ENCODE data around the gene GRM5.

Gene GRM5

DNA sequence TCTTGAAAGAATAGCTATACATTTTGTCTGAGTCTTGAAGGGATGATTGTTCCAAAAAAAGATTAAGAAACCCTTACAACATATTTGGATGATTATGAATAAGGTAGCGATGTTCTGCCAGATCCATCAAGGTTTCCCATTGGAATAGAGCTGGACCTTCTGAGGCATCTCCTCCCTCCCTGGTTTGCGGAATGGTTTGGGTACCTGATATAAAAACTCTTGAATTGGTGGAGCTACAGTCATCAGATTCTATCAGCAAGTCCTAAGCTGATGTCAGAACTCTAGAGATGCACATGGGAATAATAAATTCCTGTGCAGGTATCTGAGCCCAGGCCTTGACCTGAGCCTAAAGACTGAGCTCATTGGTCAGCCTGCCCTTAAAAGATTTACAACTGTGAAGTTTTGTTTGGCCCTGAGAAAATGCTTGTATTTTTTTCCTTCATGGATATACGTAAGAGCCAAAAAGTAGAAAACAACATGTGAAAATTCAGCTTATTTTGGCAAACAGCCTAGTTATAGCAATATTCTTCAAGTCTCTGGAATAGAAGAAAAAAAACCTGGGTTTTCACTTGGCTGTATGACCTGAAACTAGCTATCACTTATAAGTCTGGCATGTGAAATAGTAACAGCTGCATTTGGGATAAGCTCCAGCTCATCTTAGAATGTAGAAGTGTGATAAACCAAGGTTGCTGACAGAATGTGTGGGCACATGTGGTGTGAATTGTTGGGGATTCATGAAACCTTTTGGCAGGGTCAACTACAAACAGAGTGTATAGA is 462.5 kb downstream of the GRM5 start:
- peak; percentile 83 for DNase-seq (ENCODE audit: low read depth)
- TF ChIP-seq, protein P1, sequence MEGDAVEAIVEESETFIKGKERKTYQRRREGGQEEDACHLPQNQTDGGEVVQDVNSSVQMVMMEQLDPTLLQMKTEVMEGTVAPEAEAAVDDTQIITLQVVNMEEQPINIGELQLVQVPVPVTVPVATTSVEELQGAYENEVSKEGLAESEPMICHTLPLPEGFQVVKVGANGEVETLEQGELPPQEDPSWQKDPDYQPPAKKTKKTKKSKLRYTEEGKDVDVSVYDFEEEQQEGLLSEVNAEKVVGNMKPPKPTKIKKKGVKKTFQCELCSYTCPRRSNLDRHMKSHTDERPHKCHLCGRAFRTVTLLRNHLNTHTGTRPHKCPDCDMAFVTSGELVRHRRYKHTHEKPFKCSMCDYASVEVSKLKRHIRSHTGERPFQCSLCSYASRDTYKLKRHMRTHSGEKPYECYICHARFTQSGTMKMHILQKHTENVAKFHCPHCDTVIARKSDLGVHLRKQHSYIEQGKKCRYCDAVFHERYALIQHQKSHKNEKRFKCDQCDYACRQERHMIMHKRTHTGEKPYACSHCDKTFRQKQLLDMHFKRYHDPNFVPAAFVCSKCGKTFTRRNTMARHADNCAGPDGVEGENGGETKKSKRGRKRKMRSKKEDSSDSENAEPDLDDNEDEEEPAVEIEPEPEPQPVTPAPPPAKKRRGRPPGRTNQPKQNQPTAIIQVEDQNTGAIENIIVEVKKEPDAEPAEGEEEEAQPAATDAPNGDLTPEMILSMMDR (IDR thresholded peaks at IDR 0.05; ENCODE audit: low read length, missing control alignments): no peak
- no peak overlapping the region for H3K4me3 ChIP-seq (replicated peaks; ENCODE audit: low read depth, low read length)

DNA sequence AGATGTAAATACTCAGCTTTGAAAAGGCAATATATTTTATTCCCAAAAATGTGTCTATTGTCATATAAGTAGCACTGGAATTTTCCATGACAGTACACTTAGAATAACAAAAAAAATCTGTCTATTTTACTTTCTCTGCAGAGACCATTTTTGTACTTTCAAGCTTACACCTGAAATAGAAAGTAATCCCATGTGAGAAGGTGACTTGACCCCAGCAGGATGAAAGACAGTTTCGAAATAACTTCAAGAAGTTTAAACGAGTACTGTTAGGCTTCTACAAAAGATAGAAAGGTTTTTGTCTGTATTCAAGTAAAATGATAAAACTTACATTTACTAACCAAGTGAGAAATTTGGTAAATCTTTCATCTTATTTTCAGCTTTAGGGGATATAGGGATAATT is 468.4 kb downstream of the GRM5 start:
- TF ChIP-seq, protein P1 (IDR thresholded peaks at IDR 0.05; ENCODE audit: low read length, missing control alignments): no peak

DNA sequence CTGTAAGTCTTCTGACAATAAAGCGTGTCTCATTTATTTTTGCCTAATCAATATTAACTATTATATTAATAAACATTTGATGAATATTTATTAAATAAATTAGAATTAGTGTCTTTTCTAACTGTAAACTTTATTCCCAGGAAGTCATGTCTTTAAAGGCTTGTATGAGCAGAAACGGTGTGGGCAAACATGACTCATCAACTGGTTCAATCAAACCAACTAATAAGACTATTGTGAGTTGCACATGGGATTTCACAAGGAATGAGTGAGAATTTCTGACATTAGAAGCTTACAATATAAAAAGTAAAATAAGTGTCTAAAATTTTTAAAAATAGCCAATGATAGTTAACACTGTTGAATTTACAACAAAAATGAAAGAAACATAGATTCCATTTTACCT is 469.0 kb downstream of the GRM5 start:
- no peak overlapping the region for H3K4me3 ChIP-seq (replicated peaks; ENCODE audit: low read depth, low read length)
- peak; percentile 7 for DNase-seq (ENCODE audit: low read depth)
- TF ChIP-seq, protein P1 (IDR thresholded peaks at IDR 0.05; ENCODE audit: low read length, missing control alignments): no peak

More for the DNA sequence above, 468.4 kb downstream of the GRM5 start:
- no peak overlapping the region for H3K4me3 ChIP-seq (replicated peaks; ENCODE audit: low read depth, low read length)
- DNase-seq (ENCODE audit: low read depth): no peak

DNA sequence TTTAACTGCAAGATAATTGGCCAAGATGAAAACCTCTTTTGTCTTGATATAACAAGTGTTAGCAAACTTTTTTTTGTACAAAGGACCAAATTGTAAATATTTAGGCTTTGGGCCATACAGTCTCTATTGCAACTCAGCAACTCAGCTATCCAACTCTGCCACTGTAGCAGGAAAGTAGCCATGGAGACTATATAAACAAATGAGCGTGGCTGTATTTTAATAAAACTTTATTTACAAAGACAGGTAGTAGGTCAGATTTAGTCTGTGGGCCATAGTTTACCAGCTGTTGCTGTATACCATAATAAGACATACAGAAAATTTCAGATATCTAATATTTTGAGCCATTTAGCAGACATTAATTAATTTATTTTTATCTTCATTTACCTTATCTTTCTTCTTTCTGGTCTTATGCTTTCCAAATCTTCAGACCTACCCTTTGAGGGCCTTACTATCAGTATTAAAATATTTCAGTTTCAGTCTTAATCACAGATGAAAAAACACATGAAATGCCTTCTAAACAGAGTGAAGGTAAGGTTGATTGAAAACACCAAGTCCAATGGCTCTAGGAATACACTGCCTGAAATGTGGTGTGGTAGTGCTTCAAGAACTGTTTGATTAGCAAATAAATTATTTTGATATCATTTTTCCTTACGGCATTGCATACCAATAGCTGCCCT is 471.4 kb downstream of the GRM5 start:
- TF ChIP-seq, protein P1 (IDR thresholded peaks at IDR 0.05; ENCODE audit: low read length, missing control alignments): no peak
- no peak overlapping the region for H3K4me3 ChIP-seq (replicated peaks; ENCODE audit: low read depth, low read length)
- DNase-seq (ENCODE audit: low read depth): no peak

DNA sequence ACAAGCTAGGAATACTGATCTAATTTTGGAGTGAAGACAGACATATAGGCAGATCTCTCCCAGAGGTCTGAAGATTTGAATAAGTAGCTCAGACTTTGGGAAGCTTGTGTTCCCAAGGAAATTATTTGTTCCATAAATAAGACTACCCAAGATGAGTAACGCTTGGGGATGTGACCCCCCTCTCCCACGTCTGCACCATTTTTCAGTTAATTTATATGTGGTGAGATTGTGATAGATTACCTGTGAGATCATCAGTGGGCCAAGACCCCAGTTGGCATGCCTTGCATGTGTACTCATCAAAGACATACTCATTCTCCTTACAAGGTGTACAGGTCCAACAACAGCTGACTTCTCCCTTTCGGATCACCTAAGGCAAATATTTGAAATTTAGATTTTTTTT is 475.4 kb downstream of the GRM5 start:
- no peak overlapping the region for H3K4me3 ChIP-seq (replicated peaks; ENCODE audit: low read depth, low read length)
- DNase-seq (ENCODE audit: low read depth): no peak
- TF ChIP-seq, protein P1 (IDR thresholded peaks at IDR 0.05; ENCODE audit: low read length, missing control alignments): no peak

DNA sequence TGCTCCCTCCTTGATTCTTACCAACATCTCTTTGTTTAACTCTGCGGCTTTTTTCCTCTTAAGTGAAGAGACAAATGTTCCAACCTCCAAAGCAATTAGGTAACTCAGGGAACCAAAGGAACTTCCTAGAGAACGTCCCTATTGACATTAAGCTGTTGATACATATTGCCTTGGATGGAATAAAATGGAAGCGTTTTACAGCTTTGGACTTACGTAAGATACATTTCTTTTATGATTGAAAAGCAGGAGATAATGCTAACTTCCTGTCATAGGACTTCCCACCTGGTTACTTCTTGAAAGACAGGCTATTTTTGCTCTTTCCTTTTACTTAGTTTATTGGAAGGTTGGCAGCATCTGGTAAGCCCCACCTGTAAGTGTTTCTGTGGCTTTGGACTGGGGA is 482.5 kb downstream of the GRM5 start:
- no peak overlapping the region for H3K4me3 ChIP-seq (replicated peaks; ENCODE audit: low read depth, low read length)
- TF ChIP-seq, protein P1 (IDR thresholded peaks at IDR 0.05; ENCODE audit: low read length, missing control alignments): no peak
- DNase-seq (ENCODE audit: low read depth): no peak

All from fibroblast of pulmonary artery (primary cell).